Left ventricle myocardium inferior (tissue), 1 donor: ENCODE data around the gene PLEKHM3. TPM values are rescaled to one million over a fixed set of nuclear protein-coding genes. Genes with fewer than 3 reads are reported as not detected.
A peak's percentile ranks its signal among the peaks of the same experiment; 100 is the strongest.

ENCODE experiments used
- DNase-seq: peaks from one replicate; pipeline ENCODE4 v3.0.0-alpha.2; 2020
- H3K27ac ChIP-seq: fragments of 200-600 bp; replicated peaks from 2 replicates; pipeline ENCODE4 v1.8.0; 2021
- H3K27me3 ChIP-seq: fragments of 200-600 bp; 2 replicates; pipeline ENCODE4 v1.8.0; 2021; ENCODE audit warnings: low read depth
- H3K36me3 ChIP-seq: fragments of 200-600 bp; 2 replicates; pipeline ENCODE4 v1.8.0; 2021
- H3K4me1 ChIP-seq: fragments of 200-600 bp; 2 replicates; pipeline ENCODE4 v1.8.0; 2021
- H3K4me3 ChIP-seq: fragments of 200-600 bp; 2 replicates; pipeline ENCODE4 v1.8.0; 2021; ENCODE audit warnings: mild to moderate bottlenecking, moderate library complexity
- H3K9me3 ChIP-seq: fragments of 200-600 bp; replicated peaks from 2 replicates; pipeline ENCODE4 v1.8.0; 2021
- intact Hi-C: fragments of 100-400 bp; cut with micrococcal nuclease; formaldehyde crosslinking; loops from one replicate; pipeline ENCODE4 v1.11.0; 2022
- total RNA-seq: library from RNA; stranded (reverse); fragmentation: NEBNext Ultra II Directional; extraction: Animal tissue kit (Norgen Biotek cat#: 25700); gene quantifications from one replicate; pipeline ENCODE4 v1.2.1, GENCODE V29; 2021
- TF ChIP-seq, protein P1 (sequence below): fragments of 200-600 bp; IDR thresholded peaks from 2 replicates; pipeline ENCODE4 v1.8.0; 2021; ENCODE audit warnings: antibody characterized with exemption, mild to moderate bottlenecking, borderline replicate concordance
- donor health status: DM: no; HTN: yes; CAD: no; lungs with severe emphysema.

The PLEKHM3 gene
- total RNA-seq, 1 donor from 2014 or later, result 12.9 TPM

DNA sequence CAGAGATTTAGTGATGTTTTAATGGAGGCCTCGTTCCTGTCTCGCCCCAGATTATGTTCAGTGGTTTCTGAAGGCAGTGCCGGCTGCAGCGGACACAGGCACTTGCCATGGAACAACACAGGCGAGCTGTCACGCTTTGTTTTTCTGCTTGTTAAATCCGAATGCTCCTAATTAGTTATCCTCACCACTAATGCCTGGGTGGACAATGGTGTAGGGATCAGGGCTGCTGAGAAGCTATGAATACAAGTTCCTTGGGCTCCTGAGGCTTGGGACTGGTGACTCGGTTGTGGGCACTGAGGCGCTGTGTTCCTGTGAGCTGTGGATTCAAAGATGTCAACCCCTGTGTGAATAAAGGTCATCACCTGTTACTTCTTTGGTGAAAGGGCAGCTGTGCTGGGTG lies 123.5 kb downstream of the PLEKHM3 start:
- Histone ChIP-seq H3K27ac (no peak overlapping the region), H3K36me3 (peaks cover 7% of the 10 kb centered on the region), H3K9me3 (no peaks in the 10 kb centered on the region), H3K4me3 (no peak overlapping the region), H3K4me1 (peaks cover 13% of the 10 kb centered on the region), H3K27me3 (no peaks in the 10 kb centered on the region)
- intact Hi-C loops, result no loop called here
- TF ChIP-seq, protein P1, sequence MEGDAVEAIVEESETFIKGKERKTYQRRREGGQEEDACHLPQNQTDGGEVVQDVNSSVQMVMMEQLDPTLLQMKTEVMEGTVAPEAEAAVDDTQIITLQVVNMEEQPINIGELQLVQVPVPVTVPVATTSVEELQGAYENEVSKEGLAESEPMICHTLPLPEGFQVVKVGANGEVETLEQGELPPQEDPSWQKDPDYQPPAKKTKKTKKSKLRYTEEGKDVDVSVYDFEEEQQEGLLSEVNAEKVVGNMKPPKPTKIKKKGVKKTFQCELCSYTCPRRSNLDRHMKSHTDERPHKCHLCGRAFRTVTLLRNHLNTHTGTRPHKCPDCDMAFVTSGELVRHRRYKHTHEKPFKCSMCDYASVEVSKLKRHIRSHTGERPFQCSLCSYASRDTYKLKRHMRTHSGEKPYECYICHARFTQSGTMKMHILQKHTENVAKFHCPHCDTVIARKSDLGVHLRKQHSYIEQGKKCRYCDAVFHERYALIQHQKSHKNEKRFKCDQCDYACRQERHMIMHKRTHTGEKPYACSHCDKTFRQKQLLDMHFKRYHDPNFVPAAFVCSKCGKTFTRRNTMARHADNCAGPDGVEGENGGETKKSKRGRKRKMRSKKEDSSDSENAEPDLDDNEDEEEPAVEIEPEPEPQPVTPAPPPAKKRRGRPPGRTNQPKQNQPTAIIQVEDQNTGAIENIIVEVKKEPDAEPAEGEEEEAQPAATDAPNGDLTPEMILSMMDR, result no peak
- DNase-seq, result no peak

- H3K27me3 ChIP-seq, result no peaks in the 10 kb centered on the region
- intact Hi-C loops, result no loop called here
- H3K36me3 ChIP-seq, result peaks cover 7% of the 10 kb centered on the region
- no peak overlapping the region for H3K27ac ChIP-seq
- no peak overlapping the region for H3K4me3 ChIP-seq
- no peak for DNase-seq
- H3K9me3 ChIP-seq, result no peaks in the 10 kb centered on the region
- H3K4me1 ChIP-seq, result peaks cover 13% of the 10 kb centered on the region
- TF ChIP-seq, protein P1, result no peak
These were observed 123.9 kb downstream of the PLEKHM3 start for GRCh38 chr2:207901401-207901800.

DNA sequence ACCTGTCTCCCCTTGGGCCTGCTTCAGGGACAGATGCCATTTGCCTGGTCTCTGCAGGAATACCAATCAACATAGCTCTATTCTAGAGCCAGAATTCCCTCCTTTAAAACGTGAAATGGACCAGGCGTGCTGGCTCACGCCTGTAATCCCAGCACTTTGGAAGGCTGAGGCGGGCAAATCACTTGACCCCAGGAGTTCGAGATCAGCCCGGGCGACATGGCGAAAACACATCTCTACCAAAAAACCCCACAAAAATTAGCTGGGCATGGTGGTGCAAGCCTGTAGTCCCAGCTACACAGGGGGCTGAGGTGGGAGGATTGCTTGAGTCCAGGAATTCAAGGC lies 127.0 kb downstream of the PLEKHM3 start:
- peak overlapping the region; percentile 20 for H3K27ac ChIP-seq
- intact Hi-C loops, result no loop called here
- no peaks in the 10 kb centered on the region for H3K9me3 ChIP-seq
- no peak overlapping the region for H3K4me3 ChIP-seq
- peaks cover 7% of the 10 kb centered on the region for H3K36me3 ChIP-seq
- no peak for DNase-seq
- H3K27me3 ChIP-seq, result no peaks in the 10 kb centered on the region
- TF ChIP-seq, protein P1, result no peak
- H3K4me1 ChIP-seq, result peaks cover 27% of the 10 kb centered on the region

DNA sequence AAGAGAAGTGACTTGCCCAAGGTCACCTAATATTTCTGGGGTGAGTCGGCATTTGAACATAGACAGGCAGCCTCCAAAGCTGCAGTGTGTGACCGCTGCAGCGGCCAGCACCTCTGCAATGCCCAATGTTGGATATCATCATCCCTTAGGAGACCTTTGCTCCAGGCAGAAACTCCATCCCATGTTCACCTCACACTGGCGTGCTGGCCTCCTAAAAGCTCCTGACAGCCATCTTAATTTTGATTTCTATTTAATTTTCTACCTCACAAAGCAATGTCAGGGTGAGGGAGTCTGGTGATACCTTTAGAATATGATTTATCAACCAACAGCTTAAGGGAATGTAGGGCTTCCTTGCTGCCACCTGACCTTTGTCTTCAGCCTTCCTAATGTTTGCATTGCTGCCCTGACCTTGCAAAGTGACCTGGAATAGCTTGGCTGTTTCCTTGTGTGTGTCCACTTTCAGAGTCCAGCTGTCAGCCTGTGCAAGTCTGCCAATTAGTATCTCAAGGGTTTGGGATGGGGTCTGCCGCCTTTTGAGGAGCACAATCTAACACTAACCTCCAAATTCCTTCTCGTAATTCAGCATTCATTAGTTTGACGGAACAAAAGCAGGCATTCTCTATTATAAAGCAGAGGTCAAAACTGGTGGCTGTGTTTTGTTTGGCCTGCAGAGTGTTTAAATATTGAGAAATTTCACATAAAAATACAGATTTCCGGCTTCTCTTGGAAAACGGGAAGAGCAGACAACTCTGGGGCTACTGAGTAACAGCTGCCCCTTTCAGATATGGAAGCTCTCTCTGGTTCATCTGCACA lies 127.6 kb downstream of the PLEKHM3 start:
- Histone ChIP-seq H3K9me3 (no peaks in the 10 kb centered on the region), H3K27ac (peak overlapping the region; percentile 20), H3K4me3 (no peak overlapping the region), H3K36me3 (peaks cover 7% of the 10 kb centered on the region), H3K4me1 (peaks cover 33% of the 10 kb centered on the region), H3K27me3 (no peaks in the 10 kb centered on the region)
- intact Hi-C loops, result no loop called here
- DNase-seq, result no peak
- TF ChIP-seq, protein P1, result no peak

DNA sequence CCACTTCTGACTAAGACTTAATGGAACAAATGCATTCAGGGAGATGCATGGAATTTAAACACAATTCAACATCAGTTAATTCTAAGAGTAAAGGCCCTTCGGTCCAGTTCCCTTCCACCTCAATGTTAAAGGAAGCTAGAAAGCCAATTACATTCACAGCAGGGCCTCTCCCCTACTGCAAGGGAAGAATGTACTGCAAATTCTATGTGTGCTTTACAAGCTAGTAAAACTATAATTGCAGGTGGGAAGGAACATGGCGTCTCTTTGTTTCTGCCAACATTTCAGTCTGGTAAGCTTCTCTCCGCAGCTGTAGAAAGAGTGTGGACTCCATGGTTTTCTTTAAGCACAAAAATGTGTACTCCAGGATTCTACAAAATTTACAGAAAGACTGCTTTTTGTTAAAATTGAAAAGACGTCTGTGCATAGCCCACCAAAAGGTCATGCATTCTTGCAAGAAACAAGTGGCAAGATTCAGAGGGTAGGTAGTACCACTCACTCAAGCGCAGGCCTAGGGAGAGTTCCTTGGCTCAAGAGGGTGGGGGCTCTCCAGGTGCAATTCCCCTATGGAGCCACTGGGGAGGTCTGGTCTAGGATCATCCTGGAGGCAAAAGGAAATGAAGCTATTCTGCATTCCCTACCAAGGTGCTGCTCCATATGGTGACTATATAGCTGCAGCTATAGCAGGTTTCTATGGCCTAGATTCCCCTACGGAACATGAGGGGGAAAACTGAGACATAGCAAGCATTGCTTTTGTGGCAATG lies 128.6 kb downstream of the PLEKHM3 start:
- H3K27me3 ChIP-seq, result no peaks in the 10 kb centered on the region
- H3K36me3 ChIP-seq, result peaks cover 7% of the 10 kb centered on the region
- H3K4me1 ChIP-seq, result peaks cover 43% of the 10 kb centered on the region
- TF ChIP-seq, protein P1, result peak; percentile 16
- H3K9me3 ChIP-seq, result no peaks in the 10 kb centered on the region
- no peak overlapping the region for H3K27ac ChIP-seq
- H3K4me3 ChIP-seq, result no peak overlapping the region
- intact Hi-C loops, result no loop called here
- DNase-seq, result no peak
